DMS114 treated with DMSO at 0.1 percent for 48 hours (cell line): ENCODE data around the gene CELA2B.
"Not testable (repeated sequence)": the region's sequence is repeated elsewhere in the genome, so short reads cannot be mapped to it uniquely, and the experiment has no call there.

ENCODE experiments used
- DNase-seq: peaks from one replicate; lab custom pipeline; 2025; ENCODE audit not compliant: unreplicated experiment; lab: John Stamatoyannopoulos, UW

Gene CELA2B

GRCh38 chr1:15492596-15492995 is 16.7 kb downstream of the CELA2B start:
- DNase-seq: no peak

- no peak for DNase-seq
Measured at GRCh38 chr1:15493869-15494390, 18.0 kb downstream of the CELA2B start.

GRCh38 chr1:15500184-15501178 is 24.6 kb downstream of the CELA2B start:
- DNase-seq: no peak

GRCh38 chr1:15501208-15502032 is 25.5 kb downstream of the CELA2B start:
- peak; percentile 28 for DNase-seq

- no peak for DNase-seq
Measured at GRCh38 chr1:15504436-15504835, 28.5 kb downstream of the CELA2B start.

- no peak for DNase-seq
Measured at GRCh38 chr1:15506831-15507230, 30.9 kb downstream of the CELA2B start.

GRCh38 chr1:15507278-15507677 is 31.4 kb downstream of the CELA2B start:
- DNase-seq: no peak

- DNase-seq: no peak
Measured at GRCh38 chr1:15508700-15509487, 33.0 kb downstream of the CELA2B start.

- no peak for DNase-seq
Measured at GRCh38 chr1:15509586-15509985, 33.7 kb downstream of the CELA2B start.

GRCh38 chr1:15510611-15511405 is 34.9 kb downstream of the CELA2B start:
- no peak for DNase-seq

- DNase-seq: no peak
Measured at GRCh38 chr1:15513192-15513591, 37.3 kb downstream of the CELA2B start.

GRCh38 chr1:15513919-15514318 is 38.0 kb downstream of the CELA2B start:
- DNase-seq: no peak

- not testable (repeated sequence) for DNase-seq
Measured at GRCh38 chr1:15514557-15514956, 38.7 kb downstream of the CELA2B start.

GRCh38 chr1:15515022-15515663 is 39.2 kb downstream of the CELA2B start:
- no peak for DNase-seq

- DNase-seq: no peak
Measured at GRCh38 chr1:15519625-15520024, 43.7 kb downstream of the CELA2B start.

GRCh38 chr1:15521206-15521906 is 45.5 kb downstream of the CELA2B start:
- not testable (repeated sequence) for DNase-seq

- no peak for DNase-seq
Measured at GRCh38 chr1:15522551-15522950, 46.6 kb downstream of the CELA2B start.

- peak; percentile 25 for DNase-seq
Measured at GRCh38 chr1:15523104-15524020, 47.5 kb downstream of the CELA2B start.
